HCT116 (cell line): Measurements from ENCODE around the gene ZC3HAV1.

Experiments
- CEBPB ChIP-seq: IDR thresholded peaks from 2 replicates; pipeline ENCODE4 v1.6.1; 2012; ENCODE audit warnings: low read depth
- EGR1 ChIP-seq: IDR thresholded peaks from 2 replicates; pipeline ENCODE4 v1.6.1; 2012; ENCODE audit warnings: low read depth
- EZH2phosphoT487 ChIP-seq: fragments of 200-600 bp; IDR thresholded peaks from 2 replicates; pipeline ENCODE4 v1.6.1; 2018; ENCODE audit warnings: antibody characterized with exemption, borderline replicate concordance
- JUND ChIP-seq: IDR thresholded peaks from 2 replicates; pipeline ENCODE4 v1.6.1; 2012
- POLR2A ChIP-seq: IDR thresholded peaks from 2 replicates; pipeline ENCODE4 v1.7.0; 2011; ENCODE audit warnings: borderline replicate concordance; ENCODE audit not compliant: insufficient read depth, insufficient read length; ENCODE audit errors: extremely low read depth
- SP1 ChIP-seq: IDR thresholded peaks from 2 replicates; pipeline ENCODE4 v1.6.1; 2012; ENCODE audit warnings: low read depth
- SRF ChIP-seq: IDR thresholded peaks from 2 replicates; pipeline ENCODE4 v1.6.1; 2012; ENCODE audit warnings: low read depth
- TCF7L2 ChIP-seq: IDR thresholded peaks from 2 replicates; pipeline ENCODE4 v1.7.0; 2011; ENCODE audit warnings: borderline replicate concordance, inconsistent platforms; ENCODE audit not compliant: insufficient read depth, insufficient read length; ENCODE audit errors: extremely low read depth
- ZNF274 ChIP-seq: fragments of 200-500 bp; sonication (Bioruptor generic); IDR thresholded peaks from 2 replicates; pipeline ENCODE4 v1.6.1; 2014; ENCODE audit warnings: mild to moderate bottlenecking, low read depth, low read length, inconsistent platforms
- TF ChIP-seq, protein P1 (sequence below), 3 experiments: fragments of 200-600 bp in 1 of 3; sonication (generic) in 1 of 3; IDR thresholded peaks in 2 of 3; conservative IDR thresholded peaks in 1 of 3; 2 replicates each; pipeline ENCODE4 v1.5.1; 2012 to 2017; ENCODE audit warnings: low read depth in 2 of 3, low read length in 2 of 3, antibody characterized with exemption in 1 of 3, borderline replicate concordance in 1 of 3, control low read depth in 1 of 3, mild to moderate bottlenecking in 1 of 3, mixed read lengths in 1 of 3, mixed run types in 1 of 3, moderate library complexity in 1 of 3; ENCODE audit not compliant: insufficient read depth in 1 of 3
- TF ChIP-seq, protein P2 (sequence below): IDR thresholded peaks from 2 replicates; pipeline ENCODE4 v1.6.1; 2012; ENCODE audit warnings: low read depth
- TF ChIP-seq, protein P3 (sequence below): IDR thresholded peaks from 2 replicates; pipeline ENCODE4 v1.6.1; 2011; ENCODE audit warnings: mild to moderate bottlenecking, low read length, moderate library complexity; ENCODE audit not compliant: insufficient replicate concordance; ENCODE audit errors: extremely low read depth
- TF ChIP-seq, protein P4 (sequence below): IDR thresholded peaks from 2 replicates; pipeline ENCODE4 v1.6.1; 2012
- TF ChIP-seq, protein P5 (sequence below): IDR thresholded peaks from 2 replicates; pipeline ENCODE4 v1.6.1; 2012

DNA sequence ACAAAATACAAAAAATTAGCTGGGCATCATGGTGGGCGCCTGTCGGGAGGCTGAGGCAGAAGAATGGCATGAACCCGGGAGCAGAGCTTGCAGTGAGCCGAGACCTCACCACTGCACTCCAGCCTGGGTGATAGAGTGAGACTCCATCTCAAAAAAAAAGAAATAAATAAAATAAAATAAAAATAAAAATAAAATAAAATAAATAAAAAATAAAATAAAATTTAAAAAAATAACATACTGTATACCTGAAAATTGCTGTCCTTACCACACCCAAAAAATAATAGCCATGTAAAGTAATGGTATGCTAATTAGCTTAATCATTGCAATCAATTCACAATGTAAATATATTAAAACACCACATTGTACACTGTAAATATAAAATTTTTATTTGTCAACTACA is 77.0 kb downstream of the ZC3HAV1 start:
- TF ChIP-seq EZH2phosphoT487, result no peak
- TF ChIP-seq ZNF274, result no peak
- TF ChIP-seq, protein P1, sequence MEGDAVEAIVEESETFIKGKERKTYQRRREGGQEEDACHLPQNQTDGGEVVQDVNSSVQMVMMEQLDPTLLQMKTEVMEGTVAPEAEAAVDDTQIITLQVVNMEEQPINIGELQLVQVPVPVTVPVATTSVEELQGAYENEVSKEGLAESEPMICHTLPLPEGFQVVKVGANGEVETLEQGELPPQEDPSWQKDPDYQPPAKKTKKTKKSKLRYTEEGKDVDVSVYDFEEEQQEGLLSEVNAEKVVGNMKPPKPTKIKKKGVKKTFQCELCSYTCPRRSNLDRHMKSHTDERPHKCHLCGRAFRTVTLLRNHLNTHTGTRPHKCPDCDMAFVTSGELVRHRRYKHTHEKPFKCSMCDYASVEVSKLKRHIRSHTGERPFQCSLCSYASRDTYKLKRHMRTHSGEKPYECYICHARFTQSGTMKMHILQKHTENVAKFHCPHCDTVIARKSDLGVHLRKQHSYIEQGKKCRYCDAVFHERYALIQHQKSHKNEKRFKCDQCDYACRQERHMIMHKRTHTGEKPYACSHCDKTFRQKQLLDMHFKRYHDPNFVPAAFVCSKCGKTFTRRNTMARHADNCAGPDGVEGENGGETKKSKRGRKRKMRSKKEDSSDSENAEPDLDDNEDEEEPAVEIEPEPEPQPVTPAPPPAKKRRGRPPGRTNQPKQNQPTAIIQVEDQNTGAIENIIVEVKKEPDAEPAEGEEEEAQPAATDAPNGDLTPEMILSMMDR (IDR thresholded peaks at IDR 0.05 in 2 of 3, conservative IDR thresholded peaks at IDR 0.05 in 1 of 3; ENCODE audit: borderline replicate concordance in 1 of 3, insufficient read depth in 1 of 3, low read depth in 2 of 3, low read length in 2 of 3), result no peak
- TF ChIP-seq, protein P2, sequence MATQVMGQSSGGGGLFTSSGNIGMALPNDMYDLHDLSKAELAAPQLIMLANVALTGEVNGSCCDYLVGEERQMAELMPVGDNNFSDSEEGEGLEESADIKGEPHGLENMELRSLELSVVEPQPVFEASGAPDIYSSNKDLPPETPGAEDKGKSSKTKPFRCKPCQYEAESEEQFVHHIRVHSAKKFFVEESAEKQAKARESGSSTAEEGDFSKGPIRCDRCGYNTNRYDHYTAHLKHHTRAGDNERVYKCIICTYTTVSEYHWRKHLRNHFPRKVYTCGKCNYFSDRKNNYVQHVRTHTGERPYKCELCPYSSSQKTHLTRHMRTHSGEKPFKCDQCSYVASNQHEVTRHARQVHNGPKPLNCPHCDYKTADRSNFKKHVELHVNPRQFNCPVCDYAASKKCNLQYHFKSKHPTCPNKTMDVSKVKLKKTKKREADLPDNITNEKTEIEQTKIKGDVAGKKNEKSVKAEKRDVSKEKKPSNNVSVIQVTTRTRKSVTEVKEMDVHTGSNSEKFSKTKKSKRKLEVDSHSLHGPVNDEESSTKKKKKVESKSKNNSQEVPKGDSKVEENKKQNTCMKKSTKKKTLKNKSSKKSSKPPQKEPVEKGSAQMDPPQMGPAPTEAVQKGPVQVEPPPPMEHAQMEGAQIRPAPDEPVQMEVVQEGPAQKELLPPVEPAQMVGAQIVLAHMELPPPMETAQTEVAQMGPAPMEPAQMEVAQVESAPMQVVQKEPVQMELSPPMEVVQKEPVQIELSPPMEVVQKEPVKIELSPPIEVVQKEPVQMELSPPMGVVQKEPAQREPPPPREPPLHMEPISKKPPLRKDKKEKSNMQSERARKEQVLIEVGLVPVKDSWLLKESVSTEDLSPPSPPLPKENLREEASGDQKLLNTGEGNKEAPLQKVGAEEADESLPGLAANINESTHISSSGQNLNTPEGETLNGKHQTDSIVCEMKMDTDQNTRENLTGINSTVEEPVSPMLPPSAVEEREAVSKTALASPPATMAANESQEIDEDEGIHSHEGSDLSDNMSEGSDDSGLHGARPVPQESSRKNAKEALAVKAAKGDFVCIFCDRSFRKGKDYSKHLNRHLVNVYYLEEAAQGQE, result no peak
- no peak for TF ChIP-seq POLR2A
- TF ChIP-seq, protein P3, sequence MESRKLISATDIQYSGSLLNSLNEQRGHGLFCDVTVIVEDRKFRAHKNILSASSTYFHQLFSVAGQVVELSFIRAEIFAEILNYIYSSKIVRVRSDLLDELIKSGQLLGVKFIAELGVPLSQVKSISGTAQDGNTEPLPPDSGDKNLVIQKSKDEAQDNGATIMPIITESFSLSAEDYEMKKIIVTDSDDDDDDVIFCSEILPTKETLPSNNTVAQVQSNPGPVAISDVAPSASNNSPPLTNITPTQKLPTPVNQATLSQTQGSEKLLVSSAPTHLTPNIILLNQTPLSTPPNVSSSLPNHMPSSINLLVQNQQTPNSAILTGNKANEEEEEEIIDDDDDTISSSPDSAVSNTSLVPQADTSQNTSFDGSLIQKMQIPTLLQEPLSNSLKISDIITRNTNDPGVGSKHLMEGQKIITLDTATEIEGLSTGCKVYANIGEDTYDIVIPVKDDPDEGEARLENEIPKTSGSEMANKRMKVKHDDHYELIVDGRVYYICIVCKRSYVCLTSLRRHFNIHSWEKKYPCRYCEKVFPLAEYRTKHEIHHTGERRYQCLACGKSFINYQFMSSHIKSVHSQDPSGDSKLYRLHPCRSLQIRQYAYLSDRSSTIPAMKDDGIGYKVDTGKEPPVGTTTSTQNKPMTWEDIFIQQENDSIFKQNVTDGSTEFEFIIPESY, result no peak
- TF ChIP-seq TCF7L2, result no peak
- TF ChIP-seq CEBPB, result no peak
- TF ChIP-seq SRF, result no peak
- no peak for TF ChIP-seq SP1
- no peak for TF ChIP-seq EGR1
- TF ChIP-seq JUND, result no peak
- TF ChIP-seq, protein P4, sequence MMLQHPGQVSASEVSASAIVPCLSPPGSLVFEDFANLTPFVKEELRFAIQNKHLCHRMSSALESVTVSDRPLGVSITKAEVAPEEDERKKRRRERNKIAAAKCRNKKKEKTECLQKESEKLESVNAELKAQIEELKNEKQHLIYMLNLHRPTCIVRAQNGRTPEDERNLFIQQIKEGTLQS, result no peak
- TF ChIP-seq, protein P5, sequence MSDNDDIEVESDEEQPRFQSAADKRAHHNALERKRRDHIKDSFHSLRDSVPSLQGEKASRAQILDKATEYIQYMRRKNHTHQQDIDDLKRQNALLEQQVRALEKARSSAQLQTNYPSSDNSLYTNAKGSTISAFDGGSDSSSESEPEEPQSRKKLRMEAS, result no peak
